ENCODE data around the gene MAEA. TPM values are rescaled to one million over a fixed set of nuclear protein-coding genes. Genes with fewer than 3 reads are reported as not detected.

Gene MAEA
- total and polyA plus RNA-seq, 2 of the 8 experiments (the other 6 are each of a cell fraction or from before 2014, with no cell fraction given), result 75.8 to 133 TPM

GRCh38 chr4:1373892-1374705 is 84.4 kb downstream of the MAEA start:
- TF ChIP-seq CTBP2 (IDR thresholded peaks at IDR 0.05; ENCODE audit: borderline replicate concordance, insufficient read depth, insufficient read length, low read length) (no peak), GABPA (IDR thresholded peaks at IDR 0.05; ENCODE audit: borderline replicate concordance, insufficient read depth, low read length) (no peak), POLR2A (IDR thresholded peaks at IDR 0.05; ENCODE audit: control extremely low read depth in 1 of 2, low read depth in 2 of 2, low read length in 2 of 2) (no peak), CREB1 (IDR thresholded peaks at IDR 0.05) (no peak), NANOG (IDR thresholded peaks at IDR 0.05; ENCODE audit: insufficient read depth, low read depth, low read length, poor library complexity, severe bottlenecking) (no peak), JUND (IDR thresholded peaks at IDR 0.05; ENCODE audit: low read length) (no peak), KDM5A (IDR thresholded peaks at IDR 0.05; ENCODE audit: low read length) (no peak), POLR2AphosphoS5 (IDR thresholded peaks at IDR 0.05; ENCODE audit: low read depth, low read length) (no peak)
- no peak overlapping the region for H2BK15ac ChIP-seq (ENCODE audit: low read length)
- no peak overlapping the region for H3K18ac ChIP-seq (ENCODE audit: extremely low read depth, low read length)
- H3K36me3 ChIP-seq (ENCODE audit: control insufficient read depth in 2 of 4, insufficient read depth in 4 of 4, low read length in 3 of 4), result peaks cover 0 to 2% (median 0%) of the 10 kb centered on the region in 4 experiments; a peak in 1 of 8 replicates
- FAIRE-seq, result no peak
- no peak overlapping the region for H4K91ac ChIP-seq (replicated peaks; ENCODE audit: insufficient read length, low read length)
- H2BK12ac ChIP-seq (ENCODE audit: low read depth, low read length), result no peak overlapping the region
- H3K23me2 ChIP-seq (ENCODE audit: low read depth, low read length), result no peaks in the 10 kb centered on the region
- peaks cover 0 to 6% of the 10 kb centered on the region in 2 experiments for H4K20me1 ChIP-seq (replicated peaks in 1 of 2; ENCODE audit: control insufficient read depth in 1 of 2, insufficient read depth in 2 of 2, low read length in 2 of 2)
- H3K56ac ChIP-seq (replicated peaks; ENCODE audit: insufficient read length, low read depth, low read length), result no peak overlapping the region
- ChIA-PET POLR2A (ENCODE audit: partially characterized antibody) (interaction anchor here (0.7 kb wide), 1 partner anchor 580 kb away, joined by 3 read pairs; no protein-coding TSS in a partner anchor), CTCF (ENCODE audit: partially characterized antibody) (interaction anchor here (1.3 to 2.6 kb wide), 4 partner anchors 9 to 255 kb away, joined by 5 to 15 read pairs (median 6); no protein-coding TSS in a partner anchor)
- H2AK5ac ChIP-seq (ENCODE audit: low read depth, low read length), result no peak overlapping the region
- no peak overlapping the region for H4K5ac ChIP-seq (ENCODE audit: insufficient read length, low read depth, low read length)
- H3K23ac ChIP-seq (ENCODE audit: insufficient read length), result no peak overlapping the region
- no peak overlapping the region for H3K4ac ChIP-seq (replicated peaks; ENCODE audit: insufficient read length, low read depth, low read length)
- no peaks in the 10 kb centered on the region for H3K9me3 ChIP-seq (ENCODE audit: insufficient read depth in 2 of 2, low read depth in 1 of 2, low read length in 1 of 2)
- H2BK5ac ChIP-seq (ENCODE audit: low read depth, low read length), result no peak overlapping the region
- no peaks in the 10 kb centered on the region; a peak in 1 of 7 replicates for H3K4me1 ChIP-seq (replicated peaks in 1 of 4; ENCODE audit: control insufficient read depth in 3 of 4, insufficient read depth in 4 of 4, low read length in 3 of 4)
- H3K14ac ChIP-seq (ENCODE audit: insufficient read length), result no peak overlapping the region
- no peak overlapping the region for H3K9ac ChIP-seq (replicated peaks in 1 of 4; ENCODE audit: extremely low read depth in 1 of 4, low read depth in 3 of 4, low read length in 3 of 4)
- H2AFZ ChIP-seq (ENCODE audit: low read length), result no peak overlapping the region
- no peaks in the 10 kb centered on the region for H3K27me3 ChIP-seq (replicated peaks in 1 of 4; ENCODE audit: control insufficient read depth in 3 of 4, extremely low read depth in 1 of 4, insufficient read depth in 3 of 4, low read length in 3 of 4)
- no peak for DNase-seq (ENCODE audit: low read depth in 1 of 2, low spot score in 2 of 2)
- H3K79me2 ChIP-seq (ENCODE audit: control insufficient read depth in 1 of 2, insufficient read depth in 2 of 2, low read length in 2 of 2), result no peaks in the 10 kb centered on the region
- no peaks in the 10 kb centered on the region for H3K79me1 ChIP-seq (ENCODE audit: low read depth, low read length)
- 91% methylated on average over 42 of the region's 42 CpGs; no CpG with 5 or more reads in 1 of the 2 experiments for WGBS, 2 experiments (ENCODE audit: extremely low coverage in 1 of 2, insufficient coverage in 1 of 2, insufficient read length in 1 of 2, insufficient replicate concordance in 2 of 2, low coverage in 1 of 2, low lambda C conversion rate in 2 of 2, missing lambda C conversion rate in 1 of 2)
- no peak overlapping the region for H3K4me2 ChIP-seq (ENCODE audit: insufficient read depth in 1 of 2, low read depth in 2 of 2, low read length in 2 of 2)
- peak overlapping the region; percentile 68 for H4K8ac ChIP-seq (ENCODE audit: extremely low read depth, insufficient read depth, low read length)
- no peak overlapping the region for H2BK120ac ChIP-seq (replicated peaks; ENCODE audit: low read depth, low read length)
- no peak overlapping the region for H2BK20ac ChIP-seq (ENCODE audit: low read length)
- no peak overlapping the region for H3K27ac ChIP-seq (ENCODE audit: low read depth, low read length)
- no peak overlapping the region for H3K4me3 ChIP-seq (ENCODE audit: extremely low read depth in 1 of 4, insufficient read depth in 2 of 4, low read depth in 3 of 4, low read length in 4 of 4)

Measured in H1 (cell line).